GM12878 (cell line): Measurements from ENCODE around the gene DDX20. TPM values are rescaled to one million over a fixed set of nuclear protein-coding genes. Genes with fewer than 3 reads are reported as not detected.

Experiments used
- ATAC-seq: fragments of 200-7000 bp; cut with Tn5 transposase; 3 replicates; pipeline ENCODE4 v1.9.1; 2020; ENCODE audit warnings: mild to moderate bottlenecking, moderate library complexity
- BruUV-seq: library from RNA; stranded (reverse); fragments of 400-500 nt; replicated peaks from 2 replicates; lab custom pipeline; 2021; lab: Mats Ljungman, UMichigan
- CTCF ChIA-PET: fragments of 300-600 bp; sonication (Branson Sonifier 250); formaldehyde crosslinking; extraction: SDS; loops from one replicate; lab custom pipeline; 2021; ENCODE audit warnings: inconsistent platforms; lab: Yijun Ruan, JAX
- POLR2A ChIA-PET: fragments of 350-600 bp; formaldehyde crosslinking; extraction: SDS; loops from one replicate; lab custom pipeline; 2021; ENCODE audit warnings: inconsistent platforms; lab: Charles Lee
- RAD21 ChIA-PET: fragments of 300-600 bp; sonication (Branson Sonifier 250); formaldehyde crosslinking; loops from one replicate; lab custom pipeline; 2023; ENCODE audit warnings: antibody characterized with exemption; ENCODE audit not compliant: unreplicated experiment; lab: Charles Lee
- SMC1A ChIA-PET: fragments of 300-600 bp; sonication (Branson Sonifier 250); formaldehyde crosslinking; loops from one replicate; lab custom pipeline; 2023; ENCODE audit not compliant: unreplicated experiment, uncharacterized antibody; lab: Charles Lee
- DNase-seq: peaks from one replicate; pipeline ENCODE4 v3.0.0-alpha.2; 2011; ENCODE audit warnings: low read depth, low spot score
- FAIRE-seq: peaks from 3 replicates; lab custom pipeline; 2011; peaks lifted over from hg19 to GRCh38; lab: Jason Lieb, UNC
- H2AFZ ChIP-seq: 2 replicates; pipeline ENCODE4 v1.6.0; 2011; ENCODE audit warnings: low read depth, low read length, control low read depth; ENCODE audit not compliant: control insufficient read depth
- H3K27ac ChIP-seq: 2 replicates; pipeline ENCODE4 v1.5.1; 2011; ENCODE audit warnings: control low read depth; ENCODE audit not compliant: control insufficient read depth, insufficient read depth
- H3K27me3 ChIP-seq, 2 experiments: replicated peaks in 1 of 2; 2 replicates each; pipeline versions ENCODE4 v1.6.0 to v1.6.1; 2011; ENCODE audit warnings: low read length in 1 of 2; ENCODE audit not compliant: control insufficient read depth in 2 of 2, insufficient read depth in 2 of 2
- H3K36me3 ChIP-seq, 2 experiments: 2 replicates each; pipeline ENCODE4 v1.5.1; 2011; ENCODE audit warnings: low read length in 1 of 2; ENCODE audit not compliant: control insufficient read depth in 2 of 2, insufficient read depth in 2 of 2
- H3K4me1 ChIP-seq: 2 replicates; pipeline ENCODE4 v1.6.1; 2011; ENCODE audit warnings: mild to moderate bottlenecking, low read length, moderate library complexity, mixed read lengths; ENCODE audit not compliant: control insufficient read depth, insufficient read depth
- H3K4me2 ChIP-seq: 2 replicates; pipeline ENCODE4 v1.6.0; 2011; ENCODE audit warnings: control low read depth; ENCODE audit not compliant: control insufficient read depth, insufficient read depth
- H3K4me3 ChIP-seq: fragments of 200-600 bp; sonication (generic); 2 replicates; pipeline ENCODE4 v1.5.1; 2016
- H3K79me2 ChIP-seq: 2 replicates; pipeline ENCODE4 v1.6.0; 2011; ENCODE audit warnings: low read length; ENCODE audit not compliant: control insufficient read depth, insufficient read depth
- H3K9ac ChIP-seq: 2 replicates; pipeline ENCODE4 v1.8.0; 2011; ENCODE audit warnings: low read length, control low read depth, mixed read lengths; ENCODE audit not compliant: control insufficient read depth, insufficient read depth
- H3K9me3 ChIP-seq: replicated peaks from 3 replicates; pipeline ENCODE4 v1.5.1; 2011; ENCODE audit warnings: mild to moderate bottlenecking, low read length; ENCODE audit not compliant: control insufficient read depth, insufficient read depth
- H4K20me1 ChIP-seq: 2 replicates; pipeline ENCODE4 v1.6.0; 2011; ENCODE audit not compliant: control insufficient read depth, insufficient read depth
- ASH2L ChIP-seq: fragments of 300-600, 200-600 bp; sonication (generic); IDR thresholded peaks from 2 replicates; pipeline ENCODE4 v1.6.1; 2017; ENCODE audit warnings: low read depth, mild to moderate bottlenecking, borderline replicate concordance
- ATF7 ChIP-seq: fragments of 450-650 bp; IDR thresholded peaks from 2 replicates; pipeline ENCODE4 v1.6.1; 2016; ENCODE audit warnings: low read depth, mild to moderate bottlenecking
- BHLHE40 ChIP-seq, 2 experiments: fragments of 450-650 bp in 1 of 2; IDR thresholded peaks; 2 replicates each; pipeline ENCODE4 v1.6.1; 2011 to 2017; ENCODE audit warnings: low read depth in 2 of 2, borderline replicate concordance in 1 of 2, improper control_type of control experiment in 1 of 2, low read length in 1 of 2, mild to moderate bottlenecking in 1 of 2
- BMI1 ChIP-seq: fragments of 450-650 bp; IDR thresholded peaks from 2 replicates; pipeline ENCODE4 v1.6.1; 2016; ENCODE audit warnings: mild to moderate bottlenecking, moderate library complexity, borderline replicate concordance
- FOXM1 ChIP-seq: IDR thresholded peaks from 2 replicates; pipeline ENCODE4 v1.6.1; 2012; ENCODE audit warnings: low read depth, mild to moderate bottlenecking, inconsistent platforms, low read length, moderate library complexity
- GABPA ChIP-seq: IDR thresholded peaks from 2 replicates; pipeline ENCODE4 v1.6.1; 2014; ENCODE audit warnings: antibody characterized with exemption, low read depth, mild to moderate bottlenecking, inconsistent platforms
- IKZF1 ChIP-seq: fragments of 450-650 bp; conservative IDR thresholded peaks from 2 replicates; pipeline ENCODE4 v1.6.1; 2017; ENCODE audit warnings: antibody characterized with exemption, mild to moderate bottlenecking
- RAD51 ChIP-seq: fragments of 450-650 bp; IDR thresholded peaks from 2 replicates; pipeline ENCODE4 v1.6.1; 2016; ENCODE audit warnings: moderate library complexity, mild to moderate bottlenecking, inconsistent platforms
- RELA ChIP-seq: fragments of 450-650 bp; IDR thresholded peaks from 2 replicates; pipeline ENCODE4 v1.8.0; 2014; ENCODE audit warnings: borderline replicate concordance; ENCODE audit not compliant: partially characterized antibody
- RUNX3 ChIP-seq: IDR thresholded peaks from 2 replicates; pipeline ENCODE4 v1.6.1; 2012; ENCODE audit warnings: low read length, inconsistent platforms
- SKIL ChIP-seq: fragments of 450-650 bp; IDR thresholded peaks from 2 replicates; pipeline ENCODE4 v1.6.1; 2017; ENCODE audit warnings: mild to moderate bottlenecking, low read depth, inconsistent platforms; ENCODE audit not compliant: poor library complexity, severe bottlenecking
- TCF12 ChIP-seq: IDR thresholded peaks from 2 replicates; pipeline ENCODE4 v1.6.1; 2011; ENCODE audit warnings: low read depth, mild to moderate bottlenecking, low read length
- ZBED1 ChIP-seq: IDR thresholded peaks from 2 replicates; pipeline ENCODE4 v1.6.1; 2016; ENCODE audit warnings: borderline replicate concordance
- ZSCAN29 ChIP-seq: fragments of 450-650 bp; IDR thresholded peaks from 2 replicates; pipeline ENCODE4 v1.6.1; 2017; ENCODE audit warnings: mild to moderate bottlenecking, moderate library complexity
- WGBS: methylation state at CpG from one replicate; pipeline ENCODE4 v1.1.6; 2016; ENCODE audit warnings: low lambda C conversion rate; ENCODE audit not compliant: insufficient replicate concordance, insufficient coverage; ENCODE audit errors: missing lambda C conversion rate; 5-methylcytosine and 5-hydroxymethylcytosine counted together
- in situ Hi-C: fragments of 300-500 bp; cut with MboI; formaldehyde crosslinking; loops from 9 replicates; pipeline ENCODE4 v1.14.3; 2018; ENCODE audit warnings: mixed read lengths
- intact Hi-C: fragments of 100-400 bp; cut with micrococcal nuclease; formaldehyde crosslinking; loops from one replicate; pipeline ENCODE4 v1.14.2; 2022; ENCODE audit not compliant: unreplicated experiment
- polyA plus RNA-seq, 11 experiments: library from polyadenylated mRNA; depleted of rRNA in 4 of 11; unstranded in 6 of 11; stranded (reverse) in 5 of 11; fragments of >200 nt; fragmentation: Nextera tagmentation in 4 of 11; fragmentation: Illumina TruSeq in 1 of 11; extraction: Ambion mirVana in 4 of 11; extraction: Trizol in 1 of 11; gene quantifications; 1 replicate in 1 of 11; 2 replicates in 10 of 11; pipeline versions ENCODE4 v1.2.1 to v1.2.3, GENCODE V29; 2011 to 2016; ENCODE audit warnings: inconsistent platforms in 2 of 11, missing spikeins in 2 of 11, low read depth in 1 of 11
- total RNA-seq, 4 experiments: library from RNA; depleted of rRNA in 3 of 4; stranded (reverse); fragments of >200 nt in 3 of 4; fragmentation: Illumina TruSeq in 1 of 4; extraction: Trizol in 1 of 4; gene quantifications; 2 replicates each; pipeline versions ENCODE4 v1.2.1 to v1.2.3, GENCODE V29; 2013 to 2021
- TF ChIP-seq, protein P1 (sequence below): fragments of 450-650 bp; formaldehyde crosslinking; IDR thresholded peaks from 2 replicates; pipeline ENCODE4 v1.5.0; 2022; ENCODE audit warnings: mild to moderate bottlenecking, missing genetic modification characterization
- TF ChIP-seq, protein P2 (sequence below): fragments of 450-650 bp; conservative IDR thresholded peaks from 2 replicates; pipeline ENCODE4 v1.6.1; 2017; ENCODE audit warnings: mild to moderate bottlenecking, moderate library complexity
- TF ChIP-seq, protein P3 (sequence below): IDR thresholded peaks from 2 replicates; pipeline ENCODE4 v1.6.1; 2012; ENCODE audit warnings: low read depth, low read length, improper control_type of control experiment

The DDX20 gene
- total and polyA plus RNA-seq, 10 of the 15 experiments (the other 5 are each of a cell fraction or from before 2014, with no cell fraction given) = 7.2 to 30.6 (median 25.1) TPM

GRCh38 chr1:111734856-111735255 lies 20.8 kb upstream of the DDX20 start:
- Histone ChIP-seq H3K79me2 (no peaks in the 10 kb centered on the region), H3K9me3 (no peaks in the 10 kb centered on the region), H3K4me1 (peaks cover 10% of the 10 kb centered on the region), H3K27me3 (peaks cover 0 to 2% of the 10 kb centered on the region in 2 experiments; a peak in 2 of 4 replicates), H2AFZ (no peak overlapping the region), H3K36me3 (no peaks in the 10 kb centered on the region), H4K20me1 (no peaks in the 10 kb centered on the region; the same call in 1 of the 2 replicates), H3K27ac (no peak overlapping the region), H3K9ac (no peak overlapping the region), H3K4me3 (no peak overlapping the region), H3K4me2 (no peak overlapping the region)
- ChIA-PET SMC1A (interaction anchor here (1.0 to 3.2 kb wide), 3 partner anchors 21 to 253 kb away, joined by 3 to 12 read pairs (median 4); no protein-coding TSS in a partner anchor), CTCF (interaction anchor here (1.4 kb wide), 1 partner anchor 21 kb away, joined by 6 read pairs; no protein-coding TSS in a partner anchor), POLR2A (interaction anchor here (2.1 kb wide), 1 partner anchor 8 kb away, joined by 4 read pairs; no protein-coding TSS in a partner anchor), RAD21 (interaction anchor here (0.8 kb wide), 1 partner anchor 20 kb away, joined by 4 read pairs; no protein-coding TSS in a partner anchor)
- DNase-seq (no peak), FAIRE-seq (no peak), ATAC-seq (no peak)
- BruUV-seq = no TSS peak
- WGBS = 71% methylated on average over 3 of the region's 3 CpGs
- intact Hi-C loops = no loop called here
- in situ Hi-C loops = no loop called here
- TF ChIP-seq, protein P1, sequence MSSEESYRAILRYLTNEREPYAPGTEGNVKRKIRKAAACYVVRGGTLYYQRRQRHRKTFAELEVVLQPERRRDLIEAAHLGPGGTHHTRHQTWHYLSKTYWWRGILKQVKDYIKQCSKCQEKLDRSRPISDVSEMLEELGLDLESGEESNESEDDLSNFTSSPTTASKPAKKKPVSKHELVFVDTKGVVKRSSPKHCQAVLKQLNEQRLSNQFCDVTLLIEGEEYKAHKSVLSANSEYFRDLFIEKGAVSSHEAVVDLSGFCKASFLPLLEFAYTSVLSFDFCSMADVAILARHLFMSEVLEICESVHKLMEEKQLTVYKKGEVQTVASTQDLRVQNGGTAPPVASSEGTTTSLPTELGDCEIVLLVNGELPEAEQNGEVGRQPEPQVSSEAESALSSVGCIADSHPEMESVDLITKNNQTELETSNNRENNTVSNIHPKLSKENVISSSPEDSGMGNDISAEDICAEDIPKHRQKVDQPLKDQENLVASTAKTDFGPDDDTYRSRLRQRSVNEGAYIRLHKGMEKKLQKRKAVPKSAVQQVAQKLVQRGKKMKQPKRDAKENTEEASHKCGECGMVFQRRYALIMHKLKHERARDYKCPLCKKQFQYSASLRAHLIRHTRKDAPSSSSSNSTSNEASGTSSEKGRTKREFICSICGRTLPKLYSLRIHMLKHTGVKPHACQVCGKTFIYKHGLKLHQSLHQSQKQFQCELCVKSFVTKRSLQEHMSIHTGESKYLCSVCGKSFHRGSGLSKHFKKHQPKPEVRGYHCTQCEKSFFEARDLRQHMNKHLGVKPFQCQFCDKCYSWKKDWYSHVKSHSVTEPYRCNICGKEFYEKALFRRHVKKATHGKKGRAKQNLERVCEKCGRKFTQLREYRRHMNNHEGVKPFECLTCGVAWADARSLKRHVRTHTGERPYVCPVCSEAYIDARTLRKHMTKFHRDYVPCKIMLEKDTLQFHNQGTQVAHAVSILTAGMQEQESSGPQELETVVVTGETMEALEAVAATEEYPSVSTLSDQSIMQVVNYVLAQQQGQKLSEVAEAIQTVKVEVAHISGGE = no peak
- no peak for TF ChIP-seq GABPA
- no peak for TF ChIP-seq SKIL
- TF ChIP-seq BMI1 = no peak
- no peak for TF ChIP-seq RAD51
- no peak for TF ChIP-seq ZSCAN29
- TF ChIP-seq ASH2L = no peak
- no peak for TF ChIP-seq RUNX3
- TF ChIP-seq, protein P2, sequence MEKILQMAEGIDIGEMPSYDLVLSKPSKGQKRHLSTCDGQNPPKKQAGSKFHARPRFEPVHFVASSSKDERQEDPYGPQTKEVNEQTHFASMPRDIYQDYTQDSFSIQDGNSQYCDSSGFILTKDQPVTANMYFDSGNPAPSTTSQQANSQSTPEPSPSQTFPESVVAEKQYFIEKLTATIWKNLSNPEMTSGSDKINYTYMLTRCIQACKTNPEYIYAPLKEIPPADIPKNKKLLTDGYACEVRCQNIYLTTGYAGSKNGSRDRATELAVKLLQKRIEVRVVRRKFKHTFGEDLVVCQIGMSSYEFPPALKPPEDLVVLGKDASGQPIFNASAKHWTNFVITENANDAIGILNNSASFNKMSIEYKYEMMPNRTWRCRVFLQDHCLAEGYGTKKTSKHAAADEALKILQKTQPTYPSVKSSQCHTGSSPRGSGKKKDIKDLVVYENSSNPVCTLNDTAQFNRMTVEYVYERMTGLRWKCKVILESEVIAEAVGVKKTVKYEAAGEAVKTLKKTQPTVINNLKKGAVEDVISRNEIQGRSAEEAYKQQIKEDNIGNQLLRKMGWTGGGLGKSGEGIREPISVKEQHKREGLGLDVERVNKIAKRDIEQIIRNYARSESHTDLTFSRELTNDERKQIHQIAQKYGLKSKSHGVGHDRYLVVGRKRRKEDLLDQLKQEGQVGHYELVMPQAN = no peak
- no peak for TF ChIP-seq TCF12
- no peak for TF ChIP-seq RELA
- no peak for TF ChIP-seq ZBED1
- TF ChIP-seq BHLHE40 (IDR thresholded peaks at IDR 0.05; ENCODE audit: borderline replicate concordance in 1 of 2, low read depth in 2 of 2, low read length in 1 of 2) = no peak
- TF ChIP-seq ATF7 = no peak
- TF ChIP-seq IKZF1 = no peak
- TF ChIP-seq, protein P3, sequence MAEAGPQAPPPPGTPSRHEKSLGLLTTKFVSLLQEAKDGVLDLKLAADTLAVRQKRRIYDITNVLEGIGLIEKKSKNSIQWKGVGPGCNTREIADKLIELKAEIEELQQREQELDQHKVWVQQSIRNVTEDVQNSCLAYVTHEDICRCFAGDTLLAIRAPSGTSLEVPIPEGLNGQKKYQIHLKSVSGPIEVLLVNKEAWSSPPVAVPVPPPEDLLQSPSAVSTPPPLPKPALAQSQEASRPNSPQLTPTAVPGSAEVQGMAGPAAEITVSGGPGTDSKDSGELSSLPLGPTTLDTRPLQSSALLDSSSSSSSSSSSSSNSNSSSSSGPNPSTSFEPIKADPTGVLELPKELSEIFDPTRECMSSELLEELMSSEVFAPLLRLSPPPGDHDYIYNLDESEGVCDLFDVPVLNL = no peak
- TF ChIP-seq FOXM1 = no peak
